Vagina (tissue), 2 donors: Measurements from ENCODE around the gene TTC28.

ENCODE experiments used
- POLR2A ChIP-seq, 2 donors: fragments of 450-650 bp; IDR thresholded peaks; one replicate each; pipeline ENCODE4 v1.6.1; 2017; ENCODE audit warnings: antibody characterized with exemption in 2 of 2, mild to moderate bottlenecking in 2 of 2, moderate library complexity in 2 of 2
- POLR2AphosphoS5 ChIP-seq, 2 donors: sonication (generic); formaldehyde crosslinking; IDR thresholded peaks; one replicate each; pipeline ENCODE4 v1.9.0; 2017; ENCODE audit warnings: antibody characterized with exemption in 2 of 2, mild to moderate bottlenecking in 2 of 2, low read depth in 1 of 2; ENCODE audit not compliant: insufficient read depth in 1 of 2
- TF ChIP-seq, protein P1 (sequence below), 3 experiments: fragments of 450-650 bp in 2 of 3; fragments of 200-600 bp in 1 of 3; sonication (generic) in 1 of 3; IDR thresholded peaks; one replicate each; pipeline ENCODE4 v1.5.1; 2017 to 2019; ENCODE audit warnings: antibody characterized with exemption in 3 of 3, mild to moderate bottlenecking in 2 of 3, moderate library complexity in 2 of 3

- TF ChIP-seq POLR2A (IDR thresholded peaks at IDR 0.05) = no peak
- TF ChIP-seq, protein P1, sequence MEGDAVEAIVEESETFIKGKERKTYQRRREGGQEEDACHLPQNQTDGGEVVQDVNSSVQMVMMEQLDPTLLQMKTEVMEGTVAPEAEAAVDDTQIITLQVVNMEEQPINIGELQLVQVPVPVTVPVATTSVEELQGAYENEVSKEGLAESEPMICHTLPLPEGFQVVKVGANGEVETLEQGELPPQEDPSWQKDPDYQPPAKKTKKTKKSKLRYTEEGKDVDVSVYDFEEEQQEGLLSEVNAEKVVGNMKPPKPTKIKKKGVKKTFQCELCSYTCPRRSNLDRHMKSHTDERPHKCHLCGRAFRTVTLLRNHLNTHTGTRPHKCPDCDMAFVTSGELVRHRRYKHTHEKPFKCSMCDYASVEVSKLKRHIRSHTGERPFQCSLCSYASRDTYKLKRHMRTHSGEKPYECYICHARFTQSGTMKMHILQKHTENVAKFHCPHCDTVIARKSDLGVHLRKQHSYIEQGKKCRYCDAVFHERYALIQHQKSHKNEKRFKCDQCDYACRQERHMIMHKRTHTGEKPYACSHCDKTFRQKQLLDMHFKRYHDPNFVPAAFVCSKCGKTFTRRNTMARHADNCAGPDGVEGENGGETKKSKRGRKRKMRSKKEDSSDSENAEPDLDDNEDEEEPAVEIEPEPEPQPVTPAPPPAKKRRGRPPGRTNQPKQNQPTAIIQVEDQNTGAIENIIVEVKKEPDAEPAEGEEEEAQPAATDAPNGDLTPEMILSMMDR (IDR thresholded peaks at IDR 0.05) = no peak
- no peak for TF ChIP-seq POLR2AphosphoS5 (IDR thresholded peaks at IDR 0.05; ENCODE audit: insufficient read depth in 1 of 2, low read depth in 1 of 2)
Measured at GRCh38 chr22:28299309-28299708, 380.3 kb downstream of the TTC28 start.
